Epithelial cell of proximal tubule (primary cell): ENCODE data around the gene AMIGO3. TPM values are rescaled to one million over a fixed set of nuclear protein-coding genes. Genes with fewer than 3 reads are reported as not detected.

ENCODE experiments used
- DNase-seq: peaks from one replicate; pipeline ENCODE4 v3.0.0-alpha.2; 2011; ENCODE audit warnings: low read depth
- H3K4me3 ChIP-seq: 2 replicates; pipeline ENCODE4 v1.5.1; 2011; ENCODE audit warnings: low read depth, mild to moderate bottlenecking, low read length
- total RNA-seq: library from RNA; depleted of rRNA; stranded (reverse); fragments of >200 nt; gene quantifications from 2 replicates; pipeline ENCODE4 v1.2.3, GENCODE V29; 2015
- TF ChIP-seq, protein P1 (sequence below): conservative IDR thresholded peaks from 2 replicates; pipeline ENCODE4 v1.5.1; 2012; ENCODE audit warnings: low read depth, mild to moderate bottlenecking, low read length

Gene AMIGO3
- total RNA-seq, 1 donor from 2014 or later: 0.86 TPM

DNA sequence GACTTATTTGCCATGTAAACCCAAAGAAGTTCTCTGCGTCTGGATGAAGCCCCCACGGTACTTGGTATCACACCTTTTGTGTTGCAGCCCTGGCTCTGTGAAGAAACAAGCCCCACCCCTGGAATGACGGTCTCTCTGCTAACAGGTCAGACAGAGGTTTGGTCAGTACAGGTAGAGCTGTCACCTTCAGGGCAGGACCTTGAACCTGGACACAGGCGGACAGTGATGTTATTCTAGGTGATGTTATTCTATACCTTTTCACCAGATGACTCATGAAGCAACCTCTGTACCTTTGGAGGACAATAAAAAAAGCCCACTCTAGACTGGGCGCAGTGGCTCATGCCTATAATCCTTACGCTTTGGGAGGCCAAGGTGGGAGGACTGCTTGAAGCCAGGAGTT lies 15.3 kb upstream of the AMIGO3 start:
- no peak overlapping the region for H3K4me3 ChIP-seq
- TF ChIP-seq, protein P1, sequence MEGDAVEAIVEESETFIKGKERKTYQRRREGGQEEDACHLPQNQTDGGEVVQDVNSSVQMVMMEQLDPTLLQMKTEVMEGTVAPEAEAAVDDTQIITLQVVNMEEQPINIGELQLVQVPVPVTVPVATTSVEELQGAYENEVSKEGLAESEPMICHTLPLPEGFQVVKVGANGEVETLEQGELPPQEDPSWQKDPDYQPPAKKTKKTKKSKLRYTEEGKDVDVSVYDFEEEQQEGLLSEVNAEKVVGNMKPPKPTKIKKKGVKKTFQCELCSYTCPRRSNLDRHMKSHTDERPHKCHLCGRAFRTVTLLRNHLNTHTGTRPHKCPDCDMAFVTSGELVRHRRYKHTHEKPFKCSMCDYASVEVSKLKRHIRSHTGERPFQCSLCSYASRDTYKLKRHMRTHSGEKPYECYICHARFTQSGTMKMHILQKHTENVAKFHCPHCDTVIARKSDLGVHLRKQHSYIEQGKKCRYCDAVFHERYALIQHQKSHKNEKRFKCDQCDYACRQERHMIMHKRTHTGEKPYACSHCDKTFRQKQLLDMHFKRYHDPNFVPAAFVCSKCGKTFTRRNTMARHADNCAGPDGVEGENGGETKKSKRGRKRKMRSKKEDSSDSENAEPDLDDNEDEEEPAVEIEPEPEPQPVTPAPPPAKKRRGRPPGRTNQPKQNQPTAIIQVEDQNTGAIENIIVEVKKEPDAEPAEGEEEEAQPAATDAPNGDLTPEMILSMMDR: no peak
- DNase-seq: no peak

DNA sequence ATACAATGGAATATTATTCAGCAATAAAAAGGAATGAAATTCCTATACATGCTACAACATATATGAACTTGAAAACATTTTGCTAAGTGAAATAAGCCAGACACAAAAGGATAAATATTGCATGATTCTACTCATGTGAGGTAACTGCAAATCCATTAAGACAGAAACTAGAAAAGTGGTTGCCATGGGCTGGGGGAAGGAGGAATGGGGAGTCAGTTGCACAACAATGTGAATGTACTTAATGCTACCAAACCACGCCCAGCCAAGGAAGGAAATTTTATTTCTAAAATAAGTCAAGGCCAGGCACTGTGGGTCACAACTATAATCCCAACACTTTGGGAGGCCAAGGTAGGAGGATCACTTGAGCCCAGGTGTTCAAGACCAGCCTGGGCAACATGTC lies 14.1 kb upstream of the AMIGO3 start:
- TF ChIP-seq, protein P1: no peak
- no peak for DNase-seq

DNA sequence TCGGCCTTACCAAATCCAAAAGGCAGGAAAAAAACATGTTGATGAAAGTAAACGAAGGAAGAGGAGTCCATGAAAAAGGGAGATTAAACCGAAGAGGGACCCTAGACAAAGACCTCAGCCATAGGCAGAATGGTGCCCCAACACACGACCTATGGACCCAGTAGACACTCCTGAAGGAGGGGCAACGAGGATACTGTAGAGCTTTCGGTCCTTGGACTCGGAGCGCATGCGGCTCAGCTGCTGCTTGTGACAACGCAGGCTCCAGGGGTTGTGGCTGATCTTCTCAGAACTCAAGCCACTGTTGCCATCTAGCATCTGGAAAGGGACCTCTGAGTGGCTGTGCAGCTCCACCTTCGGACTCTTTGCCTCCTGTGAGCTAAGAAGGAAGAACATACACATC lies 13.1 kb upstream of the AMIGO3 start:
- no peak overlapping the region for H3K4me3 ChIP-seq
- TF ChIP-seq, protein P1: no peak
- no peak for DNase-seq

More for the DNA sequence above, 14.1 kb upstream of the AMIGO3 start:
- H3K4me3 ChIP-seq: no peak overlapping the region

DNA sequence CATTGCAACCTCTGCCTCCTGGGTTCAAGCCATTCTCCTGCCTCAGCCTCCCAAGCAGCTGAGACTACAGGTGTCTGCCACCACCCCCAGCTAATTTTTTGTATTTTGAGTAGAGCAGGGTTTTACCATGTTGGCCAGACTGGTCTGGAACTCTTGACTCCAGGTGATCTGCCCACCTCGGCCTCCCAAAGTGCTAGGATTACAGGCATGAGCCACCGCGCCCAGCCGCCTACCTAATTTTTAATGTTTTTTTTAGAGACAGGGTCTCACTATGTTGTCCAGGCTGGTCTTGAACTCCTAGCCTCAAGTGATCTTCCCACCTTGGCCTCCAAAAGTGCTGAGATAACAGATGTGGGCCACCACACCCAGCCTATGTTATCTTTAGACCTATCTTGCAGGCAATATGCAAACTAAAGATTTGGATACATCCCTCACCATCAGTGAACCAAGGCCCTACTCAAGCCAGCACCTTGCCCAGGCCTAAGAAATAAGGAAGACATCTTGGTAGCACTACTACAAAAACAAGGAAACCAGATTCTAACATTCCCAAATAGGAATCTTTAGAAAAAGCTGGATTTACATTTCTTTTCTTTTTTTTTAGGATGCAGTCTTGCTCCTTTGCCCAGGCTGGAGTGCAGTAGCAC lies 10.6 kb upstream of the AMIGO3 start:
- TF ChIP-seq, protein P1: no peak
- DNase-seq: no peak
- no peak overlapping the region for H3K4me3 ChIP-seq

DNA sequence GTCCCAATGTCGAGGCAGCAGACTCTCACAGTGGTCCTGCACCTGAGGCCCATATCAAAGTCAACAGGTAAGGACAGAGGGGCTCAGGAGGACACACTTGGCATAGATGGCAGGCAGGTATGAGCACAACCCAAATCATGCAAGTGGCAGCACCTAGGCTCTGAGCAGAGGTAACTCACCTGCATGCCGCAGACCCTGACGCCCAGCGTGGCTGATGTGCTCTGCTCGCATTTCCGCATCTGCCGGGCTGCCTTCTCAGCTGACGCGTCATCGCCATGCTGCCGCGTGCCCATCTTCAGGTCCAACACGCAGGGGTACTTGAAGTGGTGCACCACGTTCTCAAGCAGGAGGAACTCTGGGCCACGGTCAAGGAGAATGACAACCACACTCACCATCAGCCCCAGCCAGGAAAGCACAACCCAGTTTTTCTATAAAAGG lies 8.5 kb upstream of the AMIGO3 start:
- DNase-seq: no peak
- no peak overlapping the region for H3K4me3 ChIP-seq

DNA sequence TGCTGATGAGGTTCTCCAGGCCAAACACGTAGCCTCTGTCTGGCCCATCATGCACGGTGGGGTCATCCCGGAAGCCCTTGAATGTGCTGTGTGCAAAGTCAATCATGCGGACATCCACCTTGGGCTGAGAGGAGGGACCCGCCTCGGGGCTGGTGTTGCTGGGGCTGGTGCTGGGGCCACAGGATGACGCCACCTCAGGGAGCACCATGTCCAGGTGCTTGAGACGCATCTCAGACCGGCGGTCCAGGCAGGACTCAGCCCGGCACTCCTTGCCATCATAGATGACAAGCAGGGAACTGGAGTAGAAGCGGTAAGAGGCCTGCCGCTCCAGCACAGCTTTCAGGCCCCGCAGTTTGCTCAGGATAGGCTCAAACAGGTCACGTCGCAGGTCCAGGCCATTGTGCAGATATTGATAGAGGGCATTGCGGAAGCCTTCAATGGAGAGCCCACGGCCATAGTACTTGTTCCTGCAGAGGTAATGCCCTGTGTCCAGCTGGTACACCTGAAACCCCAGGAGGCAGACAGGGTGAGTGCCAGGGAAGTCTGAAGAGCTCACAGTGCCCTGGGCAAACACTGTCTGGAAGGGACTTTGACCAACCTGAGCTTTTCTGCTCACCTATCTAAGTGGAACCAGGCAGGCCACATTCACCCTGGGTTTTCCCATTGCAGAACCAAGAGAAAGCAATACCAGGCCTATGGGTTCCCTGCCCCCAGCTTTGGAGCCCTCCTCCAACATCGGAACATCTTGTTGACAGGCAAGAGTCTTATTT lies 7.9 kb upstream of the AMIGO3 start:
- H3K4me3 ChIP-seq: no peak overlapping the region
- TF ChIP-seq, protein P1: no peak
- no peak for DNase-seq

More for the DNA sequence above, 8.5 kb upstream of the AMIGO3 start:
- TF ChIP-seq, protein P1: no peak
